SK-N-SH treated with all-trans-retinoic acid at 6 μM for 48 hours (cell line): ENCODE results near the gene PRKACA.

Experiments
- ATAC-seq: fragments of 200-7000 bp; cut with Tn5 transposase; 3 replicates; pipeline ENCODE4 v1.9.1; 2020; ENCODE audit warnings: mild to moderate bottlenecking, moderate library complexity
- ARNTL ChIP-seq: fragments of 450-650 bp; formaldehyde crosslinking; IDR thresholded peaks from 2 replicates; pipeline ENCODE4 v1.5.0; 2020; ENCODE audit warnings: low read depth, mild to moderate bottlenecking, moderate library complexity, borderline replicate concordance
- BACH2 ChIP-seq: fragments of 250-450 bp; sonication (Bioruptor Pico); IDR thresholded peaks from 2 replicates; pipeline ENCODE4 v1.9.0; 2021; ENCODE audit warnings: mild to moderate bottlenecking, borderline replicate concordance
- CSDC2 ChIP-seq: fragments of 250-450 bp; sonication (Bioruptor Pico); IDR thresholded peaks from 2 replicates; pipeline ENCODE4 v1.5.0; 2020; ENCODE audit warnings: mild to moderate bottlenecking, moderate library complexity
- ESRRG ChIP-seq: fragments of 250-450 bp; sonication (Bioruptor Pico); IDR thresholded peaks from 2 replicates; pipeline ENCODE4 v1.6.1; 2021; ENCODE audit warnings: mild to moderate bottlenecking
- GLIS3 ChIP-seq: fragments of 250-450 bp; sonication (Bioruptor Pico); IDR thresholded peaks from 2 replicates; pipeline ENCODE4 v1.5.0; 2020; ENCODE audit warnings: mild to moderate bottlenecking, moderate library complexity
- ISL1 ChIP-seq: fragments of 250-450 bp; sonication (Bioruptor Pico); IDR thresholded peaks from 2 replicates; pipeline ENCODE4 v2.1.2; 2022; ENCODE audit warnings: mild to moderate bottlenecking, moderate library complexity
- OSR1 ChIP-seq: fragments of 250-450 bp; sonication (Bioruptor Pico); IDR thresholded peaks from 2 replicates; pipeline ENCODE4 v1.8.0; 2022; ENCODE audit warnings: moderate library complexity, mild to moderate bottlenecking, inconsistent platforms
- PPARA ChIP-seq: fragments of 250-450 bp; sonication (Bioruptor Pico); IDR thresholded peaks from 2 replicates; pipeline ENCODE4 v1.5.0; 2020; ENCODE audit warnings: mild to moderate bottlenecking, borderline replicate concordance
- RARB ChIP-seq: fragments of 250-450 bp; sonication (Bioruptor Pico); IDR thresholded peaks from 2 replicates; pipeline ENCODE4 v1.8.0; 2021; ENCODE audit warnings: mild to moderate bottlenecking, moderate library complexity
- SNAI2 ChIP-seq: fragments of 250-450 bp; sonication (Bioruptor Pico); IDR thresholded peaks from 2 replicates; pipeline ENCODE4 v1.5.0; 2020; ENCODE audit warnings: mild to moderate bottlenecking, moderate library complexity
- TCF4 ChIP-seq: fragments of 250-450 bp; sonication (Bioruptor Pico); IDR thresholded peaks from 2 replicates; pipeline ENCODE4 v1.8.0; 2021; ENCODE audit warnings: mild to moderate bottlenecking, moderate library complexity, borderline replicate concordance
- TOX ChIP-seq: fragments of 250-450 bp; sonication (Bioruptor Pico); IDR thresholded peaks from 2 replicates; pipeline ENCODE4 v1.8.0; 2021; ENCODE audit warnings: mild to moderate bottlenecking, moderate library complexity, borderline replicate concordance
- ZC3H10 ChIP-seq: fragments of 250-450 bp; sonication (Bioruptor Pico); IDR thresholded peaks from 2 replicates; pipeline ENCODE4 v1.5.1; 2021; ENCODE audit warnings: mild to moderate bottlenecking, moderate library complexity
- ZFP3 ChIP-seq: fragments of 250-450 bp; sonication (Bioruptor Pico); IDR thresholded peaks from 2 replicates; pipeline ENCODE4 v1.5.0; 2020; ENCODE audit warnings: mild to moderate bottlenecking, moderate library complexity
- ZFP30 ChIP-seq: fragments of 450-650 bp; formaldehyde crosslinking; IDR thresholded peaks from 2 replicates; pipeline ENCODE4 v1.5.0; 2022; ENCODE audit warnings: mild to moderate bottlenecking, moderate library complexity
- ZNF565 ChIP-seq: fragments of 450-650 bp; formaldehyde crosslinking; conservative IDR thresholded peaks from 2 replicates; pipeline ENCODE4 v1.5.0; 2020; ENCODE audit warnings: low read depth, mild to moderate bottlenecking, moderate library complexity
- ZNF70 ChIP-seq: fragments of 450-650 bp; formaldehyde crosslinking; IDR thresholded peaks from 2 replicates; pipeline ENCODE4 v1.5.0; 2020; ENCODE audit warnings: mild to moderate bottlenecking, moderate library complexity
- ZNF8 ChIP-seq: fragments of 450-650 bp; formaldehyde crosslinking; IDR thresholded peaks from 2 replicates; pipeline ENCODE4 v1.5.0; 2020; ENCODE audit warnings: mild to moderate bottlenecking, moderate library complexity
- TF ChIP-seq, protein P1 (sequence below): fragments of 250-450 bp; sonication (Bioruptor Pico); IDR thresholded peaks from 2 replicates; pipeline ENCODE4 v1.8.0; 2020; ENCODE audit warnings: mild to moderate bottlenecking, moderate library complexity, borderline replicate concordance
- TF ChIP-seq, protein P2 (sequence below): fragments of 250-450 bp; sonication (Bioruptor Pico); IDR thresholded peaks from 2 replicates; pipeline ENCODE4 v1.5.1; 2020; ENCODE audit warnings: low read depth, mild to moderate bottlenecking, moderate library complexity
- TF ChIP-seq, protein P3 (sequence below): fragments of 250-450 bp; sonication (Bioruptor Pico); IDR thresholded peaks from 2 replicates; pipeline ENCODE4 v1.5.0; 2020; ENCODE audit warnings: mild to moderate bottlenecking, moderate library complexity
- TF ChIP-seq, protein P4 (sequence below): fragments of 250-450 bp; sonication (Bioruptor Pico); IDR thresholded peaks from 2 replicates; pipeline ENCODE4 v1.5.1; 2021; ENCODE audit warnings: mild to moderate bottlenecking, moderate library complexity

PRKACA gene

DNA sequence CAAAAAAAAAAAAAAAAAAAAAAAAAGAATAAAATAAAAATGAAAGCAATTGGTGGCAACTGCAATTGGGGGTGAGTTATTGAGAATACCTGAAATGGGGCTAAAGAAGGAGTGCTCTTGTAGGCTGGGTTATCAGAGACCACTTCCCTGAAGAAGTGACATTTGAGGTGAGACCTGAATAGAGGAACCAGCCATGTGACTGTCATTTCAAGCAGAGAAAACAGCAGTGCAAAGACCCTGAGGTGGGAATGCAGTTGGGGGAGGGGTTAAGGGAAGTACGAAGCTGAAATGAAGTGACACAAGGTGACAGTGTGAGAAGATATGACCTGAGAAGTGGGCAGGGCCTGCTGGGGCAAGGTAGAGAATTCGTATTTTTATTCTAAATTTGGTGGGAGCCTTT, 51.4 kb downstream of the PRKACA start:
- no peak for ATAC-seq
- TF ChIP-seq ESRRG (CRISPR knock-in tag) (no peak), TOX (no peak)

DNA sequence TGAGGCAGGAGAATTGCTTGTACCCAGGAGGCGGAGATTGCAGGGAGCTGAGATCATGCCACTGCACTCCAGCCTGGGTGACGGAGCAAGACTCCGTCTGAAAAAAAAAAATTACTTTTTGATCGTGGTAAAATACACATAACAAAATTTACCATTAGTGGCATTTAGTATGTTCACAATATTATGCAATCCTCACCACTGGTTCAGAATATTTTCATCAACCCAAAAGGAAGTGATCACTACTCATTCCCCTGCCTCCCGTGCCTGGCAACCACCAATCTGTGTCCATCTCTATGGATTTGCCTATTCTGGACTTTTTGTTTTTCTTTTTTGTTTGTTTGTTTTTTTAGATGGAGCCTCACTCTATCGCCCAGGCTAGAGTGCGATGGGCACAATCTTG, 54.5 kb downstream of the PRKACA start:
- ATAC-seq, result no peak
- TF ChIP-seq ARNTL, result no peak
- TF ChIP-seq, protein P1, sequence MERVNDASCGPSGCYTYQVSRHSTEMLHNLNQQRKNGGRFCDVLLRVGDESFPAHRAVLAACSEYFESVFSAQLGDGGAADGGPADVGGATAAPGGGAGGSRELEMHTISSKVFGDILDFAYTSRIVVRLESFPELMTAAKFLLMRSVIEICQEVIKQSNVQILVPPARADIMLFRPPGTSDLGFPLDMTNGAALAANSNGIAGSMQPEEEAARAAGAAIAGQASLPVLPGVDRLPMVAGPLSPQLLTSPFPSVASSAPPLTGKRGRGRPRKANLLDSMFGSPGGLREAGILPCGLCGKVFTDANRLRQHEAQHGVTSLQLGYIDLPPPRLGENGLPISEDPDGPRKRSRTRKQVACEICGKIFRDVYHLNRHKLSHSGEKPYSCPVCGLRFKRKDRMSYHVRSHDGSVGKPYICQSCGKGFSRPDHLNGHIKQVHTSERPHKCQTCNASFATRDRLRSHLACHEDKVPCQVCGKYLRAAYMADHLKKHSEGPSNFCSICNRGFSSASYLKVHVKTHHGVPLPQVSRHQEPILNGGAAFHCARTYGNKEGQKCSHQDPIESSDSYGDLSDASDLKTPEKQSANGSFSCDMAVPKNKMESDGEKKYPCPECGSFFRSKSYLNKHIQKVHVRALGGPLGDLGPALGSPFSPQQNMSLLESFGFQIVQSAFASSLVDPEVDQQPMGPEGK (CRISPR knock-in tag), result no peak
- TF ChIP-seq ZNF8 (CRISPR knock-in tag), result no peak
- no peak for TF ChIP-seq SNAI2 (CRISPR knock-in tag)
- no peak for TF ChIP-seq ISL1
- no peak for TF ChIP-seq GLIS3

DNA sequence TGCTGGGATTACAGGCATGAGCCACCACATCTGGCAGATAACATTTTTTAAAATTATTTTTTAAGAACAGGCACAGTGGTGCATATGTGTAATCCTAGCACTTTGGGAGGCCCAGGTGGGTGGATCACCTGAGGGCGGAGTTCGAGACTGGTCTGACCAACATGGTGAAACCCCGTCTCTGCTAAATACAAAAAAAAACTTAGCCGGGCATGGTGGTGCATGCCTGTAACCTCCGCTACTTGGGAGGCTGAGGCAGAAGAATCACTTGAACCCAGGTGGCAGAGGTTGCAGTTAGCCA, 55.1 kb downstream of the PRKACA start:
- ATAC-seq, result no peak
- TF ChIP-seq, protein P1 (CRISPR knock-in tag), result no peak
- no peak for TF ChIP-seq ARNTL
- TF ChIP-seq ESRRG (CRISPR knock-in tag), result no peak
- TF ChIP-seq CSDC2 (CRISPR knock-in tag), result no peak
- no peak for TF ChIP-seq SNAI2 (CRISPR knock-in tag)
- TF ChIP-seq, protein P2, sequence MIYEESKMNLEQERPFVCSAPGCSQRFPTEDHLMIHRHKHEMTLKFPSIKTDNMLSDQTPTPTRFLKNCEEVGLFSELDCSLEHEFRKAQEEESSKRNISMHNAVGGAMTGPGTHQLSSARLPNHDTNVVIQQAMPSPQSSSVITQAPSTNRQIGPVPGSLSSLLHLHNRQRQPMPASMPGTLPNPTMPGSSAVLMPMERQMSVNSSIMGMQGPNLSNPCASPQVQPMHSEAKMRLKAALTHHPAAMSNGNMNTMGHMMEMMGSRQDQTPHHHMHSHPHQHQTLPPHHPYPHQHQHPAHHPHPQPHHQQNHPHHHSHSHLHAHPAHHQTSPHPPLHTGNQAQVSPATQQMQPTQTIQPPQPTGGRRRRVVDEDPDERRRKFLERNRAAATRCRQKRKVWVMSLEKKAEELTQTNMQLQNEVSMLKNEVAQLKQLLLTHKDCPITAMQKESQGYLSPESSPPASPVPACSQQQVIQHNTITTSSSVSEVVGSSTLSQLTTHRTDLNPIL (CRISPR knock-in tag), result no peak
- no peak for TF ChIP-seq OSR1 (CRISPR knock-in tag)
- no peak for TF ChIP-seq ZNF565

DNA sequence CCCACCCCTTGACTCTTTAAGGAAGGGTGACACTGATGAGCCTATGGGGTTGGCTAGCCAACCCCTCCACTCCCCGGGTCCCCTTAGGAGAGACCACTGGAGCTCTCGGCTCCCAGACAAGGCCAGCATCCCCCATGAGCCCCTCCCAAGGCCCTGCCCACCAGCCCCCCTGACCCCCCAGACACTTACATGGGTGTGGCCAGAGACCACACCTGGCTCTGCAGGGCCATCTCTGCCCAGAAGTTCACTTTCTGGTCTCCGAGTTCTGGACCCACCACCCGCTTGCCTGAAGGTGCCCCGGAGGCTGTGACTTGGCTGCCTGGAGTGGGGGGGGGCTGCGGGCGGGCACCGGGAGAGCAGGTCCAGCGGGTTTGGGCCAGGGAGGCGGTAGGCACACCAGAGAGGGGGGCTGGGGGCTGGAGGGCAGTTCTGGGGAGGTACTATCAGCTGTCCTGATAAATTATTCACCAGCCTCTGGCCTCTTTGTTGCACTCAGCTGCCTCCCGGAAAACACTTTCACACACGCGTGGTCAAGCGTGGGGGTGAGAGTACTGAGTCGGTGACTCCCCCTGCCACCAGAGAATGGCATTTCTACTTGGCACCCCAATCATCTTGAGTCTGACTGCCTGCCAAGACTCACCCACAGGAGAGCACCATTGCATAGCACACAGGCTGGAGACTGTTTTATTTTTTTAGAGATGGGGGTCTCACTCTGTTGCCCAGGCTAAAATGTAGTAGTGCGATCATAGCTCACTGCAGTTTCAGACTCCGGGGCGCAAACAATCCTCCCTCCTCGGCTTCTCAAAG, 55.6 kb downstream of the PRKACA start, which contains the start of gene PALM3:
Gene PALM3 (minus strand): TSS at position 326 of the 807 bp plus-strand sequence. CDS start 96 bp downstream, at position 230.
- no peak for ATAC-seq

DNA sequence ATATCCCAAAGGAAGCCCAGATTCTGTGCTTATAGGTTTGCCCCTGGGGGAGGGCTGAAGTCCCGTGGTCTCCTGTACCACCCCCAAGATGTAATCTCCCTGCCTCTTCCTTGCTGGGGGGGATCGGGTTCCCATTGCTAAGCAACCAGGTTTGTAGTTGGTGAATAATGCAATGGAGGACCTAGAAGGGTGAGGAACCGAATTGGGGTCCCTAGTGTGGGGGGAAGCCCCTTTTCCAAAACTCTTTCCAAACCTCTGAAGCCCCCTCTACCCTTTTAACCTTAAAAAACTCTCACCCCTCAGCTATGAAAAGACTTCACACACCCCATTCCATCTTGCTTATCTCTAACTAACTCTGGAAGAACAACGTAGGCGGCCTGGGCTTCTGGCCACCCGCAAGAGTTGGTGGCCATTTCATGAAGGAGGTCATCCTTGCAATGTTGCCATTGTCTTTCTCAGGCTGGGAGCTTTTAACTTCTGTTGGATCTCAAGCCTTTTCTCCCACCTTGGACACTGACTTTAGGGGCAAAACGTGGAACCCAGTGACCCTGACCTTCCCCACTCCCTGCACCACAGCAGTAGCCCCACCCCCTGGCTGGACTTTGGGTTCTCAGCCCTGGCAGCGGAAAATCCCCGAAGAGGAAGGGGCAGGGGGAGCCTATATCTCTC, 56.3 kb downstream of the PRKACA start:
- no peak for ATAC-seq

More for the DNA sequence above, 55.6 kb downstream of the PRKACA start, which contains the start of gene PALM3:
- TF ChIP-seq ZFP3 (CRISPR knock-in tag) (no peak), ZC3H10 (CRISPR knock-in tag) (no peak), RARB (CRISPR knock-in tag) (no peak), CSDC2 (CRISPR knock-in tag) (no peak), ZNF8 (CRISPR knock-in tag) (no peak)

More for the DNA sequence above, 56.3 kb downstream of the PRKACA start:
- no peak for TF ChIP-seq TOX
- no peak for TF ChIP-seq ZNF70 (CRISPR knock-in tag)
- TF ChIP-seq ZFP30 (CRISPR knock-in tag), result no peak
- TF ChIP-seq, protein P3, sequence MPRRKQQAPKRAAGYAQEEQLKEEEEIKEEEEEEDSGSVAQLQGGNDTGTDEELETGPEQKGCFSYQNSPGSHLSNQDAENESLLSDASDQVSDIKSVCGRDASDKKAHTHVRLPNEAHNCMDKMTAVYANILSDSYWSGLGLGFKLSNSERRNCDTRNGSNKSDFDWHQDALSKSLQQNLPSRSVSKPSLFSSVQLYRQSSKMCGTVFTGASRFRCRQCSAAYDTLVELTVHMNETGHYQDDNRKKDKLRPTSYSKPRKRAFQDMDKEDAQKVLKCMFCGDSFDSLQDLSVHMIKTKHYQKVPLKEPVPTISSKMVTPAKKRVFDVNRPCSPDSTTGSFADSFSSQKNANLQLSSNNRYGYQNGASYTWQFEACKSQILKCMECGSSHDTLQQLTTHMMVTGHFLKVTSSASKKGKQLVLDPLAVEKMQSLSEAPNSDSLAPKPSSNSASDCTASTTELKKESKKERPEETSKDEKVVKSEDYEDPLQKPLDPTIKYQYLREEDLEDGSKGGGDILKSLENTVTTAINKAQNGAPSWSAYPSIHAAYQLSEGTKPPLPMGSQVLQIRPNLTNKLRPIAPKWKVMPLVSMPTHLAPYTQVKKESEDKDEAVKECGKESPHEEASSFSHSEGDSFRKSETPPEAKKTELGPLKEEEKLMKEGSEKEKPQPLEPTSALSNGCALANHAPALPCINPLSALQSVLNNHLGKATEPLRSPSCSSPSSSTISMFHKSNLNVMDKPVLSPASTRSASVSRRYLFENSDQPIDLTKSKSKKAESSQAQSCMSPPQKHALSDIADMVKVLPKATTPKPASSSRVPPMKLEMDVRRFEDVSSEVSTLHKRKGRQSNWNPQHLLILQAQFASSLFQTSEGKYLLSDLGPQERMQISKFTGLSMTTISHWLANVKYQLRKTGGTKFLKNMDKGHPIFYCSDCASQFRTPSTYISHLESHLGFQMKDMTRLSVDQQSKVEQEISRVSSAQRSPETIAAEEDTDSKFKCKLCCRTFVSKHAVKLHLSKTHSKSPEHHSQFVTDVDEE, result no peak
- TF ChIP-seq, protein P1 (CRISPR knock-in tag), result no peak
- TF ChIP-seq ZNF565, result no peak
- TF ChIP-seq PPARA (CRISPR knock-in tag), result no peak
- no peak for TF ChIP-seq GLIS3
- TF ChIP-seq ESRRG (CRISPR knock-in tag), result no peak
- TF ChIP-seq BACH2 (CRISPR knock-in tag), result no peak
- TF ChIP-seq, protein P4, sequence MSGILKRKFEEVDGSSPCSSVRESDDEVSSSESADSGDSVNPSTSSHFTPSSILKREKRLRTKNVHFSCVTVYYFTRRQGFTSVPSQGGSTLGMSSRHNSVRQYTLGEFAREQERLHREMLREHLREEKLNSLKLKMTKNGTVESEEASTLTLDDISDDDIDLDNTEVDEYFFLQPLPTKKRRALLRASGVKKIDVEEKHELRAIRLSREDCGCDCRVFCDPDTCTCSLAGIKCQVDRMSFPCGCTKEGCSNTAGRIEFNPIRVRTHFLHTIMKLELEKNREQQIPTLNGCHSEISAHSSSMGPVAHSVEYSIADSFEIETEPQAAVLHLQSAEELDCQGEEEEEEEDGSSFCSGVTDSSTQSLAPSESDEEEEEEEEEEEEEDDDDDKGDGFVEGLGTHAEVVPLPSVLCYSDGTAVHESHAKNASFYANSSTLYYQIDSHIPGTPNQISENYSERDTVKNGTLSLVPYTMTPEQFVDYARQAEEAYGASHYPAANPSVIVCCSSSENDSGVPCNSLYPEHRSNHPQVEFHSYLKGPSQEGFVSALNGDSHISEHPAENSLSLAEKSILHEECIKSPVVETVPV (CRISPR knock-in tag), result no peak
- TF ChIP-seq TCF4 (CRISPR knock-in tag), result no peak
- TF ChIP-seq SNAI2 (CRISPR knock-in tag), result no peak
